ENCODE measurements around the gene TFCP2L1.

TFCP2L1 gene

GRCh38 chr2:121217627-121218026, 67.4 kb downstream of the TFCP2L1 start:
- Histone ChIP-seq H3K4me3 (ENCODE audit: low read depth, low read length) (no peak overlapping the region), H3K9ac (ENCODE audit: low read length) (no peak overlapping the region), H3K27me3 (ENCODE audit: control insufficient read depth, insufficient read depth, low read length) (no peaks in the 10 kb centered on the region), H3K36me3 (ENCODE audit: control insufficient read depth, insufficient read depth, low read length) (no peaks in the 10 kb centered on the region), H3K27ac (ENCODE audit: low read depth, low read length) (no peak overlapping the region), H3K4me1 (ENCODE audit: control insufficient read depth, insufficient read depth, low read length) (peaks cover 3% of the 10 kb centered on the region; the same call in 1 of the 2 replicates), H3K9me3 (ENCODE audit: control insufficient read depth, insufficient read depth, low read depth, low read length) (no peaks in the 10 kb centered on the region)

DNA sequence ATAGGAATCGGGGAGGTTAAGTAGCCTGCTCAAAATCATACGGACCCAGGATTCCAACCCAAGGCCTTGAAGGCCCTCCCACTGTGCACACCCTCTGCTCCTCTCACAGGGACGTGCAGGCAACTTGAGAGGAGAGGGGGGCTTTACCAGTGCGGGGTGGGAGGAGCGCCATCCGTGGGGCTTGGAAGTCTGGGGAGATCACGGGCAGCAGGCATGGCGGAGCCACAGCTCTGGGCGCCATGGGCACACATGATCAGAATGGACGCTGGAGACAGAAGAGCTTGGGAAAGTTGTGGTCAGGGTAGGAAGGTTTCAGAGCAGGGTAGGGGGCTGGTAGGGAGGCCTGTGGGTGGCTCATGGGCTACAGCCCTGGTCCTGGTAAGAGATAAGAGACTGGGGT, 70.7 kb downstream of the TFCP2L1 start:
- Histone ChIP-seq H3K4me1 (ENCODE audit: control insufficient read depth, insufficient read depth, low read length) (peaks cover 3% of the 10 kb centered on the region; the same call in 1 of the 2 replicates), H3K4me3 (ENCODE audit: low read depth, low read length) (no peak overlapping the region), H3K9ac (ENCODE audit: low read length) (no peak overlapping the region), H3K9me3 (ENCODE audit: control insufficient read depth, insufficient read depth, low read depth, low read length) (no peaks in the 10 kb centered on the region), H3K27me3 (ENCODE audit: control insufficient read depth, insufficient read depth, low read length) (no peaks in the 10 kb centered on the region), H3K36me3 (ENCODE audit: control insufficient read depth, insufficient read depth, low read length) (no peaks in the 10 kb centered on the region), H3K27ac (ENCODE audit: low read depth, low read length) (no peak overlapping the region)

DNA sequence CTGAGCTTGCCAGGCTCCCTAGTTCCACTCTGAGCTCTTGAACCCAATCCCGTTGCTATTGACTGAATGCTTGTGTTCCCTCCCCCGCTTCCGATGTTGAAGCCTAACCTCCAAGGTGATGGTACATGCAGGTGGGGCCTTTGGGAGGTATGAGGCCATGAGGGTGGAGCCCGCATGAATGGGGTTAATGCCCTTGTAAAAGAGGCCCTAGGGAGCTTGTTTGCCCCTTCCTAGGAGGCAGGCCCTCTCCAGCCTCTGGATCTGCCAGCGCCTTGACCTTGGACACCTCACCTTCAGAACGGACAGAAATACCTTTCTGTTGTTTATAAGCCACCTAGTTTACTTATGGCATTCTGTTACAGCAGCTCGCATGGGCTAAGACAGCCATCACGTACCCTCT, 71.6 kb downstream of the TFCP2L1 start:
- H3K27me3 ChIP-seq (ENCODE audit: control insufficient read depth, insufficient read depth, low read length): no peaks in the 10 kb centered on the region
- H3K4me3 ChIP-seq (ENCODE audit: low read depth, low read length): no peak overlapping the region
- no peaks in the 10 kb centered on the region for H3K36me3 ChIP-seq (ENCODE audit: control insufficient read depth, insufficient read depth, low read length)
- H3K9me3 ChIP-seq (ENCODE audit: control insufficient read depth, insufficient read depth, low read depth, low read length): no peaks in the 10 kb centered on the region
- no peak overlapping the region for H3K27ac ChIP-seq (ENCODE audit: low read depth, low read length)
- H3K4me1 ChIP-seq (ENCODE audit: control insufficient read depth, insufficient read depth, low read length): peaks cover 3% of the 10 kb centered on the region; the same call in 1 of the 2 replicates
- H3K9ac ChIP-seq (ENCODE audit: low read length): no peak overlapping the region

DNA sequence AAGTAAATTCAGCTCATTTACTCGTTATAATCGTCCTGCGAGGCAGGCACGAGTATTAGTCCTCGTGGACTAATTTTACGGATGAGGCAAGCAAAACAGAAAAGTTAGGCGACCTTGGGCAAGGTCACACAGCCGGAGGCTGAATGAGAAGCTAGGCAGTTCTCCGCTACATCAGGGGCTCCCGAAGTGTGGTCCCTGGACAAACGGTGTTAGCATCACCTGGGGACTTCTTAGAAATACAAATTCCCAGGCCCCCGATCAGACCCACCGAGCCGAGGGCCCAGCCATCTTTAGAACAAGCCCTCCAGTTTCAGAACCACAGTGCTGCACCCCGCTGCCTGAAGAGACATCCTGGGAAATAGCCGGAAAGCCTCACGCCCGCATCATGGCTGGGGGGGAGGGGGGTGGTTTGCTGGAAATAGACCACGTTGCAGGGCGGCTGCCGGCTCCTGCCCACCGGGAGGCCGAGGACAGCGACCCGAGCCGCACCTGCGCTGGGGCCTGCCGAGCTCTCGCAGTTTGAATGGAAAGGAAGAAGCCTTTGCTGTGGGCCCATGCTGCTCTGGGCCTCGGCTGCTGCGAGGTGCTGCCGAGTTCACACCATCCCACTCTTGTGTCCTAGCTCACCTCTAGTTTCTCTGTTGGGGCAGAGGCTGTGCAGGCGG, 72.2 kb downstream of the TFCP2L1 start:
- H3K36me3 ChIP-seq (ENCODE audit: control insufficient read depth, insufficient read depth, low read length): no peaks in the 10 kb centered on the region
- no peak overlapping the region for H3K9ac ChIP-seq (ENCODE audit: low read length)
- peaks cover 3% of the 10 kb centered on the region; the same call in 1 of the 2 replicates for H3K4me1 ChIP-seq (ENCODE audit: control insufficient read depth, insufficient read depth, low read length)
- H3K4me3 ChIP-seq (ENCODE audit: low read depth, low read length): no peak overlapping the region
- no peaks in the 10 kb centered on the region for H3K27me3 ChIP-seq (ENCODE audit: control insufficient read depth, insufficient read depth, low read length)
- no peak overlapping the region for H3K27ac ChIP-seq (ENCODE audit: low read depth, low read length)
- H3K9me3 ChIP-seq (ENCODE audit: control insufficient read depth, insufficient read depth, low read depth, low read length): no peaks in the 10 kb centered on the region

DNA sequence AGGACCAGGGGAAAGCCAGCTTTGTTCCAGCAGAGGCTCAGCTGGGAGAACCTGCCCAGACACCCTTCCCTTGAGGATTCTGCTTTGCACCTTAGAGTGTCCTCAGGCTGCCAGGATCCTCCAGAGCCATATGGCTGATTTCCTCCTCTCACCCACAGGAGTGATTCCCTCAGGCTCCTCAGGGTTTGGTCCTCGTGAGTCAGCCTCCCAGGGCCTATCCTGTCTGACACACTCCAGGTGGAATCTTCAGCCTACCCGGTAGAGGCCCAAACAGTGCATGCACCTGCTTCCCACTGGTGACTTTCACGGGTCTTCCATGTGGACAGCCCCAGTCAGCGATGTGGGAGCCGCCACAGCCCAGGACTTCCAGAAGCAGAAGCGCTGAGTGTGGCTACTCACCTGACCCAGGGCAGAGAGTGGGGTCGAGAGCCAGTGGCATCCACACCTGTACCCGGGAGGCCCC, 73.3 kb downstream of the TFCP2L1 start:
- no peaks in the 10 kb centered on the region for H3K9me3 ChIP-seq (ENCODE audit: control insufficient read depth, insufficient read depth, low read depth, low read length)
- H3K9ac ChIP-seq (ENCODE audit: low read length): no peak overlapping the region
- H3K36me3 ChIP-seq (ENCODE audit: control insufficient read depth, insufficient read depth, low read length): no peaks in the 10 kb centered on the region
- no peak overlapping the region for H3K27ac ChIP-seq (ENCODE audit: low read depth, low read length)
- peaks cover 3% of the 10 kb centered on the region; the same call in 1 of the 2 replicates for H3K4me1 ChIP-seq (ENCODE audit: control insufficient read depth, insufficient read depth, low read length)
- no peak overlapping the region for H3K4me3 ChIP-seq (ENCODE audit: low read depth, low read length)
- H3K27me3 ChIP-seq (ENCODE audit: control insufficient read depth, insufficient read depth, low read length): no peaks in the 10 kb centered on the region

DNA sequence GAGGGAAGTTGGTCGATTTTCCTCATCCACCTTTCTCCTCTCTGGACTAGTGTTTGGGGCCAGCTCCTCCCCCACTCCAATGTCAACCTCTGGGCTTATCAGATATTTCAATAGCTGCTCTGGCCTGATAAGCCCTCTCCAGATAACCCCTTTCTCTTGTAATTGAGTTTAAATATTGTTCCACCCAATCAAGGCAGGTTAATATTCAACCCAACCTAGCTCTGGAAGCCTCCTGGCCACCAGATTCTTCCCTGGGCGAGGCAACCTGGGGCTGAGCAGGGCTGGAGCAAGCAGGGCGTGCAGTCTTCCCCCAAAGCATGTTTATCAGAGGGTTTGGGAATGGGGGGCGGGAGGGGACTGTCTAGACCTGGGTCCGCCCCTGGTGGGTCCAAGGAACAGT, 73.8 kb downstream of the TFCP2L1 start:
- Histone ChIP-seq H3K9me3 (ENCODE audit: control insufficient read depth, insufficient read depth, low read depth, low read length) (no peaks in the 10 kb centered on the region), H3K27me3 (ENCODE audit: control insufficient read depth, insufficient read depth, low read length) (no peaks in the 10 kb centered on the region), H3K27ac (ENCODE audit: low read depth, low read length) (no peak overlapping the region), H3K4me3 (ENCODE audit: low read depth, low read length) (no peak overlapping the region), H3K4me1 (ENCODE audit: control insufficient read depth, insufficient read depth, low read length) (peaks cover 3% of the 10 kb centered on the region; the same call in 1 of the 2 replicates), H3K36me3 (ENCODE audit: control insufficient read depth, insufficient read depth, low read length) (no peaks in the 10 kb centered on the region), H3K9ac (ENCODE audit: low read length) (no peak overlapping the region)

DNA sequence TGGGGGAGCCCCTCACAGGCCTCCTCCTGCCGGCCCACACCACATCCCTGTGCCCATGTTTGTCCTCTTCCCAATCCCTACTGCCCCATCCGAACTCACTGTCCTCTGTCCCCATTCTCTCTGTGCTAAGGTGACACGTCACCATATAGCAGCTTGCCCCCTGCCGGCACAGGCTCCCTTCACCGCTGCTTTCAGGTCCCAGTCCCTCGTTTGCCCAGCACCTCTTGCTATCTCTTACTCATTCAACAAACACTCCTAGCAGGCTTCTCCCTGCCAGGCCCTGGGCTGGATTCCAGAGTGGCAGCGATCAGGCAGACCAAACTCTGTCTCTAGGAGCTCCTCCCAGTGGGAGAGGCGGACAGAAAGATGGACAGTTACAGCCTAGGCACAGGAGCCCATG, 74.3 kb downstream of the TFCP2L1 start:
- Histone ChIP-seq H3K4me3 (ENCODE audit: low read depth, low read length) (no peak overlapping the region), H3K27ac (ENCODE audit: low read depth, low read length) (no peak overlapping the region), H3K4me1 (ENCODE audit: control insufficient read depth, insufficient read depth, low read length) (peaks cover 3% of the 10 kb centered on the region; the same call in 1 of the 2 replicates), H3K27me3 (ENCODE audit: control insufficient read depth, insufficient read depth, low read length) (no peaks in the 10 kb centered on the region), H3K36me3 (ENCODE audit: control insufficient read depth, insufficient read depth, low read length) (no peaks in the 10 kb centered on the region), H3K9ac (ENCODE audit: low read length) (no peak overlapping the region), H3K9me3 (ENCODE audit: control insufficient read depth, insufficient read depth, low read depth, low read length) (no peaks in the 10 kb centered on the region)

GRCh38 chr2:121209014-121209610, 75.9 kb downstream of the TFCP2L1 start:
- H3K4me1 ChIP-seq (ENCODE audit: control insufficient read depth, insufficient read depth, low read length): peaks cover 3% of the 10 kb centered on the region; the same call in 1 of the 2 replicates
- H3K9me3 ChIP-seq (ENCODE audit: control insufficient read depth, insufficient read depth, low read depth, low read length): no peaks in the 10 kb centered on the region
- H3K27me3 ChIP-seq (ENCODE audit: control insufficient read depth, insufficient read depth, low read length): no peaks in the 10 kb centered on the region
- no peak overlapping the region for H3K9ac ChIP-seq (ENCODE audit: low read length)
- H3K36me3 ChIP-seq (ENCODE audit: control insufficient read depth, insufficient read depth, low read length): no peaks in the 10 kb centered on the region
- no peak overlapping the region for H3K4me3 ChIP-seq (ENCODE audit: low read depth, low read length)
- H3K27ac ChIP-seq (ENCODE audit: low read depth, low read length): no peak overlapping the region

DNA sequence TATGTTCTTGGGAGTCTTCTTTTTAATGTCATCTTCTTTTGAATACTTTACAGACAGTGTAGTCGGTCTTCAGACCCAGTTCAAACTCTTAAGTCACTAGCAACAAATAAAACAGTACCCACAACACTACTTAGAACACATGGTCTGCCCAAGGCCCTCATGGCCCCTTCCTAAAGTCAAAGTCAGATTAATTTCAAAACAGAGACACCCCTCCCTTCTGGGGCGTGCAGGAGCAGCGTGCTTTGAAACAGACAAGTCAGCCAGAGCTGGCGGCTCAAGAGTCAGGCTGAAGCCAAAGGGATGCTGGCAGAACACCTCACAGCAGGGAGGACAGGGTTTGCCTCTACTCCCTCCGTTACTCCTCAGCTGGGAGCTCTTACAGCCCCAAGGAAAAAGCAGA, 77.5 kb downstream of the TFCP2L1 start:
- Histone ChIP-seq H3K9me3 (ENCODE audit: control insufficient read depth, insufficient read depth, low read depth, low read length) (no peaks in the 10 kb centered on the region), H3K4me1 (ENCODE audit: control insufficient read depth, insufficient read depth, low read length) (no peaks in the 10 kb centered on the region), H3K9ac (ENCODE audit: low read length) (no peak overlapping the region), H3K27ac (ENCODE audit: low read depth, low read length) (no peak overlapping the region), H3K4me3 (ENCODE audit: low read depth, low read length) (no peak overlapping the region), H3K36me3 (ENCODE audit: control insufficient read depth, insufficient read depth, low read length) (no peaks in the 10 kb centered on the region), H3K27me3 (ENCODE audit: control insufficient read depth, insufficient read depth, low read length) (no peaks in the 10 kb centered on the region)

DNA sequence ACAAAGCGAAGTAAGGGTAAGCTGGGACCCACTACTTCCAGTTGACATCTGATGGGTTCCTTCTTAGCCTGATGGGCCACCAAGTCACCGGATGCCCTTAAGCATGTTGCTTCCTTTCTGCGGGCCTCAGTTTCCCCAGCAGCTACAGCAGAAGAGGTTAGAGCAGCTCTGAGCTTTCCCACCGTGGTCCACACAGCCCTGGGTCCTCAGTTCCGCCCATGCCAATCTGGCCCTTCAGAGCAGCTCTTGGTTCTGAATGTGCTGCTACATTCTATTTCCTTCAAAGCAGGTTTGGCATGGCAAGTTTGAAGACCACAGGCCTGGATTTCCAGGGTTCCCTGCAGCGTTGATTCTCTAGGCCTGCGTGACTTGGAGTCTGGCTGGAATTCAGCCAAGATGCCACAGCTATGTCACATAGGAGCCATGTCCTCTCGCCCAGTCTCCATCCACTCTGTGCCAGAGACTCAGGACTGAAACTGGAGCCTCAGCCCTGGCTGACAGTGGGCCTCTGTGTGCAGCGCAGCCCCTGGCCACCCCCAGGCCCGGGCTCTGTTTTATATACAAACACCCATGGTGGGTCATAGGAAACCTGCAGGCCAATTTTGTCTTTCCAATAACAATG, 79.6 kb downstream of the TFCP2L1 start:
- Histone ChIP-seq H3K27me3 (ENCODE audit: control insufficient read depth, insufficient read depth, low read length) (no peaks in the 10 kb centered on the region), H3K9me3 (ENCODE audit: control insufficient read depth, insufficient read depth, low read depth, low read length) (no peaks in the 10 kb centered on the region), H3K36me3 (ENCODE audit: control insufficient read depth, insufficient read depth, low read length) (no peaks in the 10 kb centered on the region), H3K9ac (ENCODE audit: low read length) (no peak overlapping the region), H3K27ac (ENCODE audit: low read depth, low read length) (no peak overlapping the region), H3K4me1 (ENCODE audit: control insufficient read depth, insufficient read depth, low read length) (no peaks in the 10 kb centered on the region), H3K4me3 (ENCODE audit: low read depth, low read length) (no peak overlapping the region)

GRCh38 chr2:121203591-121204249, 81.3 kb downstream of the TFCP2L1 start:
- Histone ChIP-seq H3K4me3 (ENCODE audit: low read depth, low read length) (no peak overlapping the region), H3K27me3 (ENCODE audit: control insufficient read depth, insufficient read depth, low read length) (no peaks in the 10 kb centered on the region)

More at GRCh38 chr2:121203591-121204249, 81.3 kb downstream of the TFCP2L1 start:
- Histone ChIP-seq H3K9ac (ENCODE audit: low read length) (no peak overlapping the region), H3K9me3 (ENCODE audit: control insufficient read depth, insufficient read depth, low read depth, low read length) (no peaks in the 10 kb centered on the region), H3K27ac (ENCODE audit: low read depth, low read length) (no peak overlapping the region), H3K4me1 (ENCODE audit: control insufficient read depth, insufficient read depth, low read length) (no peaks in the 10 kb centered on the region), H3K36me3 (ENCODE audit: control insufficient read depth, insufficient read depth, low read length) (no peaks in the 10 kb centered on the region)

Measured in HUES6 (cell line).